ENCODE data around the gene RHBDL2.

DNA sequence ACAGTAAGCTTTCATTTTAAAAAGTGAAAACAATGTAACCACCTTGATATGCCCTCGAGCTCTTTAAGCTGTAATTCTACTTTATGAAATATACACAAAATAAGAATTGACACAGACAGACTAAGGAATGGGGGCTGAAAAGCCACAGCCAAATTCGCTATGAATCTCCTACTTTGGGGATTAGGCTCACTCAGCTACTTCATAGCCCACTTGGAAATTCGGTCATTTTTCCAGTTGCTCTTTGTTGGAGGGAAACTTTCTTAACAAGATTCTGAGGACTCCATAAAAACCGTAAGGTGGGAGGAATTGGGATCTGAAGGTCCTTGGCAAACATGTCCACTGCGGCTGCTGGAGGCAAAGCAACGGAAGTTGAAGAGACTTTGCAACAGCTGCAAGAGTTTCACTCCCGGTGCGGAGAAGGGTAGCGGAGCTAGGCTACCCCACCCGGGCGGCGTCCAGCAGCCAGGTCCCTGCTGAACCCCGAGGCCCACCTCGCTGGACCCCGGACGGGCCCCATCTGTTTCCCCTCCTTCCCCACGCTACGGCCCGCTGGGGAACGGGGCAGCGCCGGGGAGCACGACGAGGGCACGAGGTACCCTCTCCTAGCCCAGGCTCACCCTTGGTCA, 69.1 kb downstream of the RHBDL2 start:
- TF ChIP-seq, protein P1, sequence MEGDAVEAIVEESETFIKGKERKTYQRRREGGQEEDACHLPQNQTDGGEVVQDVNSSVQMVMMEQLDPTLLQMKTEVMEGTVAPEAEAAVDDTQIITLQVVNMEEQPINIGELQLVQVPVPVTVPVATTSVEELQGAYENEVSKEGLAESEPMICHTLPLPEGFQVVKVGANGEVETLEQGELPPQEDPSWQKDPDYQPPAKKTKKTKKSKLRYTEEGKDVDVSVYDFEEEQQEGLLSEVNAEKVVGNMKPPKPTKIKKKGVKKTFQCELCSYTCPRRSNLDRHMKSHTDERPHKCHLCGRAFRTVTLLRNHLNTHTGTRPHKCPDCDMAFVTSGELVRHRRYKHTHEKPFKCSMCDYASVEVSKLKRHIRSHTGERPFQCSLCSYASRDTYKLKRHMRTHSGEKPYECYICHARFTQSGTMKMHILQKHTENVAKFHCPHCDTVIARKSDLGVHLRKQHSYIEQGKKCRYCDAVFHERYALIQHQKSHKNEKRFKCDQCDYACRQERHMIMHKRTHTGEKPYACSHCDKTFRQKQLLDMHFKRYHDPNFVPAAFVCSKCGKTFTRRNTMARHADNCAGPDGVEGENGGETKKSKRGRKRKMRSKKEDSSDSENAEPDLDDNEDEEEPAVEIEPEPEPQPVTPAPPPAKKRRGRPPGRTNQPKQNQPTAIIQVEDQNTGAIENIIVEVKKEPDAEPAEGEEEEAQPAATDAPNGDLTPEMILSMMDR (conservative IDR thresholded peaks at IDR 0.05; ENCODE audit: low read depth, low read length): no peak
- TF ChIP-seq MXI1 (IDR thresholded peaks at IDR 0.05; ENCODE audit: borderline replicate concordance, low read depth, low read length): no peak
- TF ChIP-seq CEBPB (IDR thresholded peaks at IDR 0.05; ENCODE audit: low read depth, low read length): no peak

All from IMR-90 (cell line).